ENCODE data around the gene THEMIS2. TPM values are rescaled to one million over a fixed set of nuclear protein-coding genes. Genes with fewer than 3 reads are reported as not detected.

THEMIS2 gene
- total and polyA plus RNA-seq, 2 of the 8 experiments (the other 6 are each of a cell fraction or from before 2014, with no cell fraction given): 12.4 to 28.0 TPM

- TF ChIP-seq RXRA (IDR thresholded peaks at IDR 0.05; ENCODE audit: insufficient read depth, low read depth, low read length): no peak
- TF ChIP-seq NRF1 (IDR thresholded peaks at IDR 0.05; ENCODE audit: low read depth, low read length): no peak
- no peak for TF ChIP-seq JUN (IDR thresholded peaks at IDR 0.05; ENCODE audit: low read depth, low read length)
- TF ChIP-seq, protein P1, sequence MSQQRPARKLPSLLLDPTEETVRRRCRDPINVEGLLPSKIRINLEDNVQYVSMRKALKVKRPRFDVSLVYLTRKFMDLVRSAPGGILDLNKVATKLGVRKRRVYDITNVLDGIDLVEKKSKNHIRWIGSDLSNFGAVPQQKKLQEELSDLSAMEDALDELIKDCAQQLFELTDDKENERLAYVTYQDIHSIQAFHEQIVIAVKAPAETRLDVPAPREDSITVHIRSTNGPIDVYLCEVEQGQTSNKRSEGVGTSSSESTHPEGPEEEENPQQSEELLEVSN (IDR thresholded peaks at IDR 0.05): no peak
- TF ChIP-seq EP300 (IDR thresholded peaks at IDR 0.05; ENCODE audit: borderline replicate concordance in 1 of 2, low read depth in 2 of 2, low read length in 2 of 2): no peak
These were observed 3.2 kb upstream of the THEMIS2 start (continued) for GRCh38 chr1:27868932-27869718.
